ENCODE results near the gene NEB.

DNA sequence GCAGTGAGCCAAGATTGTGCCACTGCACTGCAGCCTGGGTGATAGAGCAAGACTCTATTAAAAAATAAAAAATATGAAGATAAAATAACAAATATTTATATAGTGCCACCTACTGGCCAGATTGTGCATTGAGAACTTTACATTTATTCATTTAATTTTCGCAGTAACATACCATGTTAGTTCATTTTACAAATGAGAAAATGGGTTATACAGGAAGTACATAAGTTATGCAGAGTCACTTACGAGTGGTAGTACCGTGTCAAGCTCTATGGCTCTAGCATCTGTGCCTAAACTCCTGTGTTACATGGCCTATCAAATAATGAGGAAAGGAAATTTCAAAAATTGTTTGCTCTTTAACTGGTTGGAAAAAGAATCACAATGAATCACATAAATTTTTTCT lies 296.6 kb downstream of the NEB start:
- TF ChIP-seq, protein P1, sequence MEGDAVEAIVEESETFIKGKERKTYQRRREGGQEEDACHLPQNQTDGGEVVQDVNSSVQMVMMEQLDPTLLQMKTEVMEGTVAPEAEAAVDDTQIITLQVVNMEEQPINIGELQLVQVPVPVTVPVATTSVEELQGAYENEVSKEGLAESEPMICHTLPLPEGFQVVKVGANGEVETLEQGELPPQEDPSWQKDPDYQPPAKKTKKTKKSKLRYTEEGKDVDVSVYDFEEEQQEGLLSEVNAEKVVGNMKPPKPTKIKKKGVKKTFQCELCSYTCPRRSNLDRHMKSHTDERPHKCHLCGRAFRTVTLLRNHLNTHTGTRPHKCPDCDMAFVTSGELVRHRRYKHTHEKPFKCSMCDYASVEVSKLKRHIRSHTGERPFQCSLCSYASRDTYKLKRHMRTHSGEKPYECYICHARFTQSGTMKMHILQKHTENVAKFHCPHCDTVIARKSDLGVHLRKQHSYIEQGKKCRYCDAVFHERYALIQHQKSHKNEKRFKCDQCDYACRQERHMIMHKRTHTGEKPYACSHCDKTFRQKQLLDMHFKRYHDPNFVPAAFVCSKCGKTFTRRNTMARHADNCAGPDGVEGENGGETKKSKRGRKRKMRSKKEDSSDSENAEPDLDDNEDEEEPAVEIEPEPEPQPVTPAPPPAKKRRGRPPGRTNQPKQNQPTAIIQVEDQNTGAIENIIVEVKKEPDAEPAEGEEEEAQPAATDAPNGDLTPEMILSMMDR (IDR thresholded peaks at IDR 0.05; ENCODE audit: low read length) = peak; percentile 37
- TF ChIP-seq EZH2 (optimal IDR thresholded peaks at IDR 0.05; ENCODE audit: low read depth, low read length) = no peak

Measured in MM.1S (cell line).